NB4 (cell line): Measurements from ENCODE around the gene TPM1.

Experiments used
- CTCF ChIP-seq: IDR thresholded peaks from one replicate; pipeline ENCODE4 v1.5.1; 2012; ENCODE audit warnings: low read depth, low read length
- POLR2A ChIP-seq: IDR thresholded peaks from 2 replicates; pipeline ENCODE4 v1.6.1; 2011; ENCODE audit warnings: mild to moderate bottlenecking; ENCODE audit not compliant: insufficient read length; ENCODE audit errors: extremely low read depth

GRCh38 chr15:63114465-63114864 is 71.9 kb downstream of the TPM1 start:
- no peak for TF ChIP-seq CTCF
- TF ChIP-seq POLR2A, result no peak
